ENCODE results near the gene ZBTB49.
A peak's percentile ranks its signal among the peaks of the same experiment; 100 is the strongest.

ZBTB49 gene

DNA sequence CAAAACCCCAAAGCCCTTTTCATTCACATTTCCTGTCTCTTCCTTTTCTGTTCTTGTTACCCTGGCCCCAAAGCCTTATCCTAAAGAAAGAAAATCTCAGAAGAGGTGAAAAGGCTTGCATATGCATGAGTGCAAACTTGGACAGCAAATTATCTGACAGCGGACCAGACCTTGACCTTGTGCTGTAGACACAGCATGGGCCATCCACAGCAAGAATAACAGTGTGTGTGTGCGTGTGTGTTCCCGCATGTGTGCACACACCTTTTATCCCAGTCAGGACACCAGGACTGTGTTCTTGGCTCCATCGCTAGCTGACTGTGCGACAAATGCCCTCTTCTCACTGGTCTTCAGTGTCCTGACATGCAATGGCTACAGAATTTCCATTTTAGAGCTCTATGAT, 35.3 kb downstream of the ZBTB49 start:
- H3K27me3 Mint-ChIP-seq = no peaks in the 10 kb centered on the region
- H3K27ac Mint-ChIP-seq = no peak overlapping the region
- no peak overlapping the region for H3K4me3 Mint-ChIP-seq

DNA sequence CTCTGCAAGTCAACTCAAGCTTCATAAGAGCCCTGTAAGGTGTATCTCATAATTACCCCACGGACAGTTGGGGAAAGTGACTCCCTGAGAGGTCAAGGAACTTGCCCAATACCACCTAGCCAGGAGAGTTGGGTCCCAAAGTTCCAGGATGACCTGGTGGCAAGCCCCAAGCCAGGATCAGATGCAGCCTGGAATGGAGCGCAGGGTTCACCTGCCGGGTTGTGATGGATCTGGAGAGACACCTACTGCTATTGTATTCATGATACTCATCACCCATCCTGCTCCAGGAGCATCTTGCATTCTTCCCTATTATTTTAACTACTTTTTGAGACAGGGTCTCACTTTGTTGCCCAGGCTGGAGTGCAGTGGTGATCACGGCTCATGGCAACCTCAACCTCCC, 36.1 kb downstream of the ZBTB49 start:
- no peaks in the 10 kb centered on the region for H3K4me1 Mint-ChIP-seq
- peaks cover 19 to 24% of the 10 kb centered on the region in 2 donors for H3K36me3 Mint-ChIP-seq
- no peaks in the 10 kb centered on the region for H3K27me3 Mint-ChIP-seq
- H3K9me3 Mint-ChIP-seq = peaks cover 3 to 4% of the 10 kb centered on the region in 2 donors
- ATAC-seq (replicated peaks) = no peak
- H3K27ac Mint-ChIP-seq = no peak overlapping the region
- DNase-seq = no peak
- H3K4me3 Mint-ChIP-seq = no peak overlapping the region

More for the DNA sequence above, 35.3 kb downstream of the ZBTB49 start:
- peaks cover 3 to 4% of the 10 kb centered on the region in 2 donors for H3K9me3 Mint-ChIP-seq
- DNase-seq (no peak), ATAC-seq (replicated peaks) (no peak)
- H3K36me3 Mint-ChIP-seq = peaks cover 23 to 32% of the 10 kb centered on the region in 2 donors
- no peaks in the 10 kb centered on the region for H3K4me1 Mint-ChIP-seq

DNA sequence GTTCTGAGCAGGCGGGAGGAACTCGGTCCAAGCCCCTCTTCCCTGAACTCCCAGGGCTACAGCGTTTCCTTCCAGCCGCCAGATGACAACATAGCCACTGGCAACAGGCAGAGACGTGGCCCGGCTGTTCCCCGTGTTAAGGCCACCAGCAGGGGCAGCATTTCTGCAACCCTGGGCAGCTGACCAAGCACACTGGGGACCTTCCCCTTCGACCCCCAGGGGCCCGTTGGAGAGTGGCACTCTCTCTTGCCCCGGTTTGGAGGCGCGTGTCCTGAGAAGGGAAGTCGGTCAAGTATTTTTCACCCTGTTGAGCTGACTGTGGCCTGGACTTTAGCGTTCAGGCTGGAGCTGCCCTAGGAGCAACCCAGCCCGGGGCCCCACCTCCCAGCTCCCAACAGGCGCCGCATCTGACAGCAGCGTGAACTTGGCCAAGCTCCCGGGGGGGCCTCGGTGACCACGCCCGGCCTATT, 37.6 kb downstream of the ZBTB49 start:
- Mint-ChIP-seq H3K9me3 (peaks cover 3 to 4% of the 10 kb centered on the region in 2 donors), H3K4me1 (no peaks in the 10 kb centered on the region), H3K36me3 (peaks cover 9 to 12% of the 10 kb centered on the region in 2 donors), H3K4me3 (no peak overlapping the region), H3K27me3 (no peaks in the 10 kb centered on the region), H3K27ac (no peak overlapping the region)
- DNase-seq (no peak), ATAC-seq (replicated peaks) (no peak)

DNA sequence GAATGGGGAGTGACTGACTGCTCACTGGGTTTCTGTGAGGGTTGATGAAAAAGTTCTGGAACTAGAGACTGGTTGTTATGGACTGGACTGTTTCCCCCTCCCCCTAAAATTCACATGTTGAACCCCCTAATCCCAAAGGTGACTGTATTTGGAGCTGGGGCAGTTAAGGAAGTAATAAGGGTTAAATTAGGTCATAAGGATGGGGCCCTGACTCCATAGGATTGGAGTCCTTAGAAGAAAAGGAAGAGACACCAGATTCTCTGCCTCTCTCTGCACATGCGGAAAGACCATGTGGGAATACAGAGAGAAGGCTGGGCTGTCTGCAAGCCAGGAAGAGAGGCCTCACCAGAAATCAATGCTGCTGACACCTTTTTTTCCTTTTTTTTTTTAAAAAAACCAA, 38.2 kb downstream of the ZBTB49 start:
- no peaks in the 10 kb centered on the region for H3K27me3 Mint-ChIP-seq
- no peak overlapping the region for H3K4me3 Mint-ChIP-seq
- H3K36me3 Mint-ChIP-seq = peaks cover 6 to 9% of the 10 kb centered on the region in 2 donors
- H3K4me1 Mint-ChIP-seq = no peaks in the 10 kb centered on the region
- H3K27ac Mint-ChIP-seq = no peak overlapping the region
- H3K9me3 Mint-ChIP-seq = peaks cover 3 to 4% of the 10 kb centered on the region in 2 donors
- ATAC-seq (replicated peaks) (no peak), DNase-seq (no peak)

DNA sequence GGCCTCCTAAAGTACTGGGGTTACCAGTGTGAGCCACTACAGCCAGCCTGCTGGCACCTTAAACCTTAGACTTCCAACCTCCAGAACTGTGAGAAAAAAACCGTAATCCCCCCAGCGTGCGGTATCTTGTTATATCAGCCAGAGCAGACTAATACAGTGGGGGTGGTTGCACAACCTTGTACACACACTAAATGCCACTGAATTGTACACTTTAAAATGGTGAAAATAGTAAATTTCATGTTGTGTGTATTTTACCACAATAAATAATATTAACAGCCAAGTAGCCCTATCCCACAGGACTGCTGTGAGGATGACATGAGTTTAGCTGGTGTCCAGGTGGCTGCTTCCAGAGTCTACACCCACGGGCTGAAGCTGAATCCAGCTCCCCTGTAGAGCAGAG, 38.8 kb downstream of the ZBTB49 start:
- Mint-ChIP-seq H3K4me3 (no peak overlapping the region), H3K36me3 (peaks cover 2 to 3% of the 10 kb centered on the region in 2 donors), H3K27me3 (no peaks in the 10 kb centered on the region), H3K27ac (no peak overlapping the region), H3K9me3 (peaks cover 3 to 4% of the 10 kb centered on the region in 2 donors), H3K4me1 (no peaks in the 10 kb centered on the region)
- DNase-seq (no peak), ATAC-seq (replicated peaks) (no peak)

DNA sequence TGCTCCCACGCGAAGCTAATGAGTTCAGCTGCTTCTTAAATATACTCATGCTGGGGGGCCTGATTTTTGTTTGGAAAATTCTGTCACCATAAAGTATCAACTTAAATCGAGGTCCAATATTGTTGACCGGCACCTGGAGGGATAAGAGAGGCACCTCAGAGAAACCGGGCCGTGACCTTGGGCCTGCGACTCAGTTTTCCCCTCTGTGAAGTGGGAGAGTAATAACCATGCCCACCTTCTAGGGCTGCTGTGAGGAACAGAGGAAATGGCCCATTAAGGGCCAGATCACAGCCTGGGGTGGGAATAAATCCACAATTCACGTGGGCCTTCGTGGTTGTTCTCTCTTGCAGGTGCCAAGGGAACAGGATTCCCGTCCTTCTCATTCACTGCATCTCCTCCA, 39.4 kb downstream of the ZBTB49 start:
- no peak overlapping the region for H3K27ac Mint-ChIP-seq
- peaks cover 0 to under 1% of the 10 kb centered on the region in 2 donors for H3K4me1 Mint-ChIP-seq
- ATAC-seq (replicated peaks) = no peak

DNA sequence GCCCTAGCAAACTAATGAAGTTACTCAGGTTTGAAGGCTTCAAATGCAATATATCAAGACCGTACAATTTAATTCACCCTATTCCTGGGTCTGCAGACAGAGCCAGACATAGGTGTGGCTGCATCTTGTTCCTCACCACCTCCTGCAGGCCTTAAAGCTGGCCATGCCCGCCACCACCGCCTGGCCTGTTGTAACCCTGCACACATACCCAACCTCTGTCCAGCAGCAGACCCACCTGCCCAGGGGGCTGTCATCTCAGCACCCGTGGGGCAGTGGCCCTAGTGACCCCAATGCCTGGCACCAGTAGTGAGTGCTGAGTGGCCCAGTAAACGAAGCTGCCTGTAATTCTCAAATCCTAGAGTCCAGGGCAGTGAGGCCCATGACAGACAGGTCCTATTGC, 40.7 kb downstream of the ZBTB49 start:
- ATAC-seq (replicated peaks) = no peak
- H3K4me1 Mint-ChIP-seq = peaks cover 0 to 7% of the 10 kb centered on the region in 2 donors
- H3K36me3 Mint-ChIP-seq = no peaks in the 10 kb centered on the region
- DNase-seq = no peak
- H3K9me3 Mint-ChIP-seq = peaks cover 3 to 4% of the 10 kb centered on the region in 2 donors
- H3K27me3 Mint-ChIP-seq = peaks cover 0 to 3% of the 10 kb centered on the region in 2 donors
- H3K4me3 Mint-ChIP-seq = no peak overlapping the region
- H3K27ac Mint-ChIP-seq = no peak overlapping the region

More for the DNA sequence above, 39.4 kb downstream of the ZBTB49 start:
- no peak overlapping the region for H3K4me3 Mint-ChIP-seq
- peaks cover 0 to under 1% of the 10 kb centered on the region in 2 donors for H3K27me3 Mint-ChIP-seq
- DNase-seq = no peak
- no peaks in the 10 kb centered on the region for H3K36me3 Mint-ChIP-seq
- peaks cover 3 to 4% of the 10 kb centered on the region in 2 donors for H3K9me3 Mint-ChIP-seq

DNA sequence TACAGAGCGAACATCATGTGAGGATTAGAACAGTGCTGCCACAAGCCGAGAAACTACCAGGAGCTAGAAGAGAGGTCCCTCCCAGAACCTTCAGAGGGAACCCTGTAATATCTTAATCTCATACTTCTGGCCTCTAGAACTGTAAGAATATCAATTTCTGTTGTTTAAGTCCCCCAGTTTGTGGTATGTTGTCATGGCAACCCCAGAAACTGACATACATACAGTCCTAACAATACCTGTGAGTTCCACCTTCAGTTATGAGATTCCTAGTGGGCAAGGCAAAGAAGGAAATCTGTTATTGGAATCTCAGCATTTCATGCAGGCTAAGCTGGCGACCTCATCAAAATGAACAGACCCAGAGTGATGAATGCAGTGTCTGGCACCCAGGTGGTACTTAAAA, 42.5 kb downstream of the ZBTB49 start:
- peaks cover 7 to 11% of the 10 kb centered on the region in 2 donors for H3K27me3 Mint-ChIP-seq
- ATAC-seq (replicated peaks) (no peak), DNase-seq (no peak)
- peaks cover 3 to 4% of the 10 kb centered on the region in 2 donors for H3K9me3 Mint-ChIP-seq
- H3K4me3 Mint-ChIP-seq = no peak overlapping the region
- H3K4me1 Mint-ChIP-seq = peaks cover 0 to 7% of the 10 kb centered on the region in 2 donors
- H3K36me3 Mint-ChIP-seq = no peaks in the 10 kb centered on the region
- no peak overlapping the region for H3K27ac Mint-ChIP-seq

DNA sequence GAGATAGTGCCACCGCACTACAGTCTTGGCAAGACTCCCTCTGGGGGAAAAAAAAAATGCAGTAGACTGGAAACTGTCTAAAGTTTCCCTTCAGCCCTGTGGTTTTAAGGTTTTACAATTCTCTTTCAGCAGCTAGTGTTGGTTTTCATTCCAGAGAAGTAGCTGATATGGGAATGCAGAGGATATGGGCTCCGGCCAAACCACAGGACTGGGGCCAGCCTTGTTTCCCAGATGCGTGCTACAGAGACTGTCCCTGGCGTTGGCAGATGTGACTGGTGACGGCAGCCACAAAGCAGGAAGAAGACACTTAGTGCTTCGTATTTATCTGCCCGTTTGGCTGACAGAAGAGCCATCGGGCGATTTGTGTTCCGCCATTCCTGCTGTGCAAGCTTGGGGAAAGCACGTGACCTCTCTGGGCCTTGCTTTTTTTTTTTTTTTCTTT, 43.2 kb downstream of the ZBTB49 start:
- no peak overlapping the region for H3K4me3 Mint-ChIP-seq
- ATAC-seq (replicated peaks) (peak; percentile 54 to 58), DNase-seq (no peak)
- H3K36me3 Mint-ChIP-seq = no peaks in the 10 kb centered on the region
- H3K9me3 Mint-ChIP-seq = peaks cover 2 to 4% of the 10 kb centered on the region in 2 donors
- H3K4me1 Mint-ChIP-seq = peaks cover 0 to 7% of the 10 kb centered on the region in 2 donors
- H3K27ac Mint-ChIP-seq = no peak overlapping the region
- H3K27me3 Mint-ChIP-seq = peaks cover 9 to 12% of the 10 kb centered on the region in 2 donors

DNA sequence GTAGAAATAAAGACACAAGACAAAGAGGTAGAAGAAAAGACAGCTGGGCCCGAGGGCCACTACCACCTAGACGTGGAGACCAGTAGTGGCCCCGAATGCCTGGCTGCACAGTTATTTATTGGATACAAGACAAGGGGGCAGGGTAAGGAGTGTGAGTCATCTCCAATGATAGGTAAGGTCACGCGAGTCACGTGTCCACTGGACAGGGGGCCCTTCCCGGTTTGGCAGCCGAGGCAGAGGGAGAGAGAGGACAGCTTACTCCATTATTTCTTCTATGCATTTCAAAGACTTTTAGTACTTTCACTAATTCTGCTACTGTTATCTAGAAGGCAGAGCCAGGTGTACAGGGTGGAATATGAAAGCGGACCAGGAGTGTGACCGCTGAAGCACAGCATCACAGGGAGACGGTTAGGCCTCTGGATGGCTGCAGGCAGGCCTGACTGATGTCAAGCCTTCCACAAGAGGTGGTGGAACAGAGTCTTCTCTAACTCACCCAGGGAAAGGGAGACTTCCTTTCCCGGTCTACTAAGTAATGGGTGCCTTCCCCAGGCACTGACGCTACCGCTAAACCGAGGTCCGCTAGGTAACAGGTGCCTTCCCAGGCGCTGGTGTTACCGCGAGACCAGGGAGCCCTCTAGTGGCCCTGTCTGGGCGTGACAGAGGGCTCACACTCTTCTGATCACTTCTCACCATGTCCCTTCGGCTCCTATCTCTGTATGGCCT, 44.9 kb downstream of the ZBTB49 start:
- ATAC-seq (replicated peaks) = peak; percentile 83 to 93
- H3K27ac Mint-ChIP-seq = peak overlapping the region; percentile 9
- DNase-seq = peak; percentile 51

DNA sequence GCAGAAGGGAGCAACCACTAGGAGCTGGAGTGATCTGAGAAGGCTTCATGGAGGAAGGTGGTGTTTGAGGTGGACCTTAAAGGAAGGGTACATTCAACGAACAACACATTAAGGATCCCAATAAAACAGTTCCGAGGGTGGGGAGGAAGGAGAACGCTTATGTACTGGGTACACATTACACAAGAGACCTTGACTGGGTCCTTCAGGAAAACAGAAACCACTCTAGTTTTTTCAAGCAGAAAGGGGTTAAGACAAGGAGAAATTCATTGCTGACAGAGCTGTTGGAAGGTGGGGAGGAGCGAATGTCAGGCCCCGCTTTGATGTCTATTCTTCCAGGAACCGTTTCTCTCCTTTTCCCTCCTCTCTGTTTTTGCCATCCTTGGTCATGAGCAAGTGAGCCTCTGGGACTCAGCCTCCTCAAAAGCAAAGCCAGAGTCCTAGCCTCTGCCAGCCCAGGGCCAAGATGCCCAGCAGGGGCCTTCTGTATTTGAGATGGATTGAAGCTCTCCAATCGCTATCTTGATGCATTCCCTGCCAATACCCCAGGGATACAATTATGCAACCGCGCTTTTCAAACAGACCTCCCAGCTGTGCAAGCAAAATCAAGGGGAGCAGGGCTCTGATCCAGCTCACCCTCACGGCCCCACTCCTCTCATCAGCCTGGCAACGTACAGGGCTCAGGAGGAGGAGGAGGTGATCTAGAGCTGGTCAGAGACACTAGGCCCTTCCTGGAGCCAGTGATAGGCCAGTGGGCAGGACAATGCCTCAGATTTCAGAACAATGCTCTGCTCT, 48.4 kb downstream of the ZBTB49 start:
- Mint-ChIP-seq H3K36me3 (no peaks in the 10 kb centered on the region), H3K4me3 (no peak overlapping the region), H3K4me1 (peaks cover 4 to 7% of the 10 kb centered on the region in 2 donors), H3K9me3 (no peaks in the 10 kb centered on the region), H3K27ac (no peak overlapping the region), H3K27me3 (peaks cover 13 to 17% of the 10 kb centered on the region in 2 donors)
- DNase-seq (no peak), ATAC-seq (replicated peaks) (no peak)

More for the DNA sequence above, 44.9 kb downstream of the ZBTB49 start:
- H3K4me1 Mint-ChIP-seq = peaks cover 0 to 7% of the 10 kb centered on the region in 2 donors
- no peaks in the 10 kb centered on the region for H3K36me3 Mint-ChIP-seq
- peaks cover 13 to 17% of the 10 kb centered on the region in 2 donors for H3K27me3 Mint-ChIP-seq
- H3K4me3 Mint-ChIP-seq = no peak overlapping the region
- peaks cover 2% of the 10 kb centered on the region in 2 donors for H3K9me3 Mint-ChIP-seq

DNA sequence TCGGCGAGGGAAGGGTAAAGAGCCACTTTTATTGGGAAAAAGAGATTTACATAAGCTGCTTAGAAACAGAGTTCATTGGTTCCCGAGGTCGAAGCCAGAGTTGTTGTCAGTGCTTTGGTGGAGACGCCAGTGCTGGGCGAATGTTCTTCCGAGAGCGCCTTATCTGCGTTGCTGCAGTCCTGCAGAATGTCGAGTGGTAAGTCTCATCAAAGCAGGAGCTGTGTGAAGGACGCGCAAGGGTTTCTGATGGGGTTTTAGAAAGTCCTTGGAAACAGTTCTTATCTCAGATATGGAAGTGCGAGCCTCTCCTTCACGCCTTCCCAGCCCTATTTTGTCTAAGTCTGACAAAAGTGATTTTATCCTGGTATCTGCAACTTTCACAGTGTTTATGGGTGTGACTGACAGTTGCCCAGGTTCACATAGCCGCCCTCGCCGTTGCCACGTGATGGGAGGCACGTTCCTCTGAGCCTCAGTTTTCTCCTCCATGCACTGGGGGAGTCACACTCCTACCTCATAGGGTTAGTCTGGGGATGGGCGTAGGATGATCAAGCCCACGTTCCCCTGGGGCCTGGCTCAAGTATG, 49.5 kb downstream of the ZBTB49 start:
- DNase-seq (no peak), ATAC-seq (replicated peaks) (no peak)
- no peaks in the 10 kb centered on the region for H3K36me3 Mint-ChIP-seq
- peaks cover 11 to 17% of the 10 kb centered on the region in 2 donors for H3K27me3 Mint-ChIP-seq
- H3K4me1 Mint-ChIP-seq = peaks cover 9% of the 10 kb centered on the region in 2 donors
- no peaks in the 10 kb centered on the region for H3K9me3 Mint-ChIP-seq
- no peak overlapping the region for H3K27ac Mint-ChIP-seq
- H3K4me3 Mint-ChIP-seq = no peak overlapping the region

DNA sequence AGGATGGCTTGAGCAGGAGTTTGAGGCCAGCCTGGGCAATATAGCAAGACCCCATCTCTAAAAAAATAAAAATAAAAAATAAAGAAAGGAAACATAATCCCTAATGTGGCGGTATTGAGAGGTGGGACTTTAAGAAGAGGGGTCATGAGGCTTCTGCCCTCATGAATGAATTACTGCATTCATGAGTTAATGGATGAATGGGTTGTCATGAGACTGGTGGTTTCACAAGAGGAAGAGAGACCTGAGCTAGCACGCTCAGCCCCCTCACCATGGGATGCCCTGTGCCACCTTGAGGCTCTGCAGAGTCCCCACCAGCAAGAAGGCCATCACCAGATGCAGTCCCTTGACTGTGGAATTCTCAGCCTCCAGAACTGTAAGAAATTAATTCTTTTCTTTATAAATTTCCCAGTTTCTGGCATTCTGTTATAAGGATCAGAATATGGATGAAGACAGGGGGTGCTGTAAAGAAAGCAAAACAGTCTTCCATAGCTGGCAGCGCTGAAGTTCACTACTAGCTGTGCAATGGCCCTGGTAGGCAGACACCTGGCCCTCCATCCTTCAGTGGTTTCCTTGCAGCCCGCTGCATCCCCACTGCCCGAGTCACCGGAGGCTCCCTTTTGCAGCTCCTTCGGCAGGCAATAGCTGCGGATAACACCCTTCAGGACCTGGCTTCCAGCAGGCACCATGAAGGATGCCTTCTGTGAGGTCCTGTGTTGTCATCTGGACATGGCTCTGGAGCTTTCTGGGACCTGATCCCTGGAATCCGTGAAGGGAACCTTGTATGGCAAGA, 52.0 kb downstream of the ZBTB49 start:
- no peak overlapping the region for H3K27ac Mint-ChIP-seq
- DNase-seq = no peak
- no peaks in the 10 kb centered on the region for H3K36me3 Mint-ChIP-seq
- H3K4me3 Mint-ChIP-seq = no peak overlapping the region
- H3K9me3 Mint-ChIP-seq = no peaks in the 10 kb centered on the region
- ATAC-seq (replicated peaks) = no peak
- peaks cover 15 to 16% of the 10 kb centered on the region in 2 donors for H3K4me1 Mint-ChIP-seq
- peaks cover 12 to 14% of the 10 kb centered on the region in 2 donors for H3K27me3 Mint-ChIP-seq

DNA sequence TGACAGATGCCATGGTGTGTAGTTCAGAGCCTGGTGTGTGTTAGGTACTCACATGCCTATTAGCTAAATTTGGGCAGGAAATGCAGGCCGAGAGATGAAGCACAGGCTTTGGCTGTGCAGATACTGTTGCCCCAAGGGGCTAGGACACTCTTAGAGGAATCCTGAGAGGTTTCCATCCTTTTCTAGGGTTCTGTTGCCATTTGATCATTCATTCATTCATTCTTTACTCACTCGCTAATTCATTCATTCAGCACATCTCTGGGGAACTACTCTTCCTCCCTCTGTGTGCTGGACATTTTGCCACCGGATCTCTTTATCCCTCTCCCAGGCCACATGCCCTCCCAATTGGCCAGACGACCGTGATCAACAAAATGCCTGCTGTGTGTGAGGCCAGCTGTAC, 53.0 kb downstream of the ZBTB49 start:
- Mint-ChIP-seq H3K9me3 (no peaks in the 10 kb centered on the region), H3K36me3 (no peaks in the 10 kb centered on the region)

More for the DNA sequence above, 53.0 kb downstream of the ZBTB49 start:
- Mint-ChIP-seq H3K4me3 (no peak overlapping the region), H3K27ac (no peak overlapping the region), H3K27me3 (peaks cover 9 to 15% of the 10 kb centered on the region in 2 donors), H3K4me1 (peaks cover 15 to 16% of the 10 kb centered on the region in 2 donors)
- DNase-seq (no peak), ATAC-seq (replicated peaks) (no peak)

Measured in stimulated activated naive B cell treated with anti-CD40 and anti-IgM and Interleukin-4, amounts not matched to agents 10 μg/mL and 1 μg/mL and 100 μg/mL, for 72 hours (primary cell).